SU-DHL-6 (cell line): ENCODE data around the gene EPAS1.

Experiments
- EZH2phosphoT487 ChIP-seq: fragments of 200-600 bp; sonication (generic), shearing (Covaris generic); conservative IDR thresholded peaks from 2 replicates; pipeline ENCODE4 v1.6.1; 2018; ENCODE audit warnings: mild to moderate bottlenecking, antibody characterized with exemption, low read length, moderate library complexity, mixed read lengths
- TF ChIP-seq, protein P1 (sequence below): fragments of 200-600 bp; sonication (generic); IDR thresholded peaks from one replicate; pipeline ENCODE4 v1.5.1; 2017; ENCODE audit warnings: antibody characterized with exemption, mild to moderate bottlenecking, low read length, moderate library complexity; ENCODE audit not compliant: insufficient read depth, poor library complexity, severe bottlenecking

DNA sequence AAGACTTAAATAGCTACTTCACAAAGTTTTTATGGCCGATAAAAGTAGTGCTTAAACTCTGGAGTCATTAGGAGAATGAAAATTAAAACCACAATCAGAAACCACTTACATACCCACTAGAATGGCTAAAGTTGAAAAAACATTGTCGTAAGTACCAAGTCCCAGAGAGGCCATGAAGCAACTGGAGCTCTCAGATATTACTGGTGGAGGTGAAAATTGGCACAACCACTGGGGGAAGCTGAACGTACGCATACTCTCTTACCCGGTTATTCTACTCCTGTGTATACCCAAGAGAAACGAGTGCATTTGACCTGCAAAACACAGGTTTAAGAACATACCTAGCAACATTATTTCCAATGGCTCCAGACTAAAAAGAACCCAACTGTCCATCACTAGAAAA, 105.7 kb downstream of the EPAS1 start:
- TF ChIP-seq, protein P1, sequence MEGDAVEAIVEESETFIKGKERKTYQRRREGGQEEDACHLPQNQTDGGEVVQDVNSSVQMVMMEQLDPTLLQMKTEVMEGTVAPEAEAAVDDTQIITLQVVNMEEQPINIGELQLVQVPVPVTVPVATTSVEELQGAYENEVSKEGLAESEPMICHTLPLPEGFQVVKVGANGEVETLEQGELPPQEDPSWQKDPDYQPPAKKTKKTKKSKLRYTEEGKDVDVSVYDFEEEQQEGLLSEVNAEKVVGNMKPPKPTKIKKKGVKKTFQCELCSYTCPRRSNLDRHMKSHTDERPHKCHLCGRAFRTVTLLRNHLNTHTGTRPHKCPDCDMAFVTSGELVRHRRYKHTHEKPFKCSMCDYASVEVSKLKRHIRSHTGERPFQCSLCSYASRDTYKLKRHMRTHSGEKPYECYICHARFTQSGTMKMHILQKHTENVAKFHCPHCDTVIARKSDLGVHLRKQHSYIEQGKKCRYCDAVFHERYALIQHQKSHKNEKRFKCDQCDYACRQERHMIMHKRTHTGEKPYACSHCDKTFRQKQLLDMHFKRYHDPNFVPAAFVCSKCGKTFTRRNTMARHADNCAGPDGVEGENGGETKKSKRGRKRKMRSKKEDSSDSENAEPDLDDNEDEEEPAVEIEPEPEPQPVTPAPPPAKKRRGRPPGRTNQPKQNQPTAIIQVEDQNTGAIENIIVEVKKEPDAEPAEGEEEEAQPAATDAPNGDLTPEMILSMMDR, result no peak
- TF ChIP-seq EZH2phosphoT487, result no peak
